ENCODE results near the gene YWHAG. TPM values are rescaled to one million over a fixed set of nuclear protein-coding genes. Genes with fewer than 3 reads are reported as not detected.

YWHAG gene
- total and polyA plus RNA-seq, 9 of the 15 experiments (the other 6 are each of a cell fraction or from before 2014, with no cell fraction given), result 30.4 to 246 (median 94.5) TPM

GRCh38 chr7:76372984-76373833 lies 14.4 kb upstream of the YWHAG start (continued):
- TF ChIP-seq SIN3B (IDR thresholded peaks at IDR 0.05; ENCODE audit: low read depth) (0 out of 2 replicates have a peak, but pooled peaks have one; percentile 34), VEZF1 (CRISPR knock-in tag; IDR thresholded peaks at IDR 0.05) (peak; percentile 79), TAF1 (IDR thresholded peaks at IDR 0.05; ENCODE audit: control insufficient read depth, extremely low read depth, insufficient read depth, low read length, severe bottlenecking) (peak; percentile 72), PRDM10 (IDR thresholded peaks at IDR 0.05; ENCODE audit: partially characterized antibody) (peak; percentile 71), CBX8 (IDR thresholded peaks at IDR 0.05; ENCODE audit: borderline replicate concordance, extremely low read depth, low read depth, low read length, poor library complexity, severe bottlenecking) (no peak), KAT7 (CRISPR knock-in tag; IDR thresholded peaks at IDR 0.05; ENCODE audit: borderline replicate concordance) (peak; percentile 42; the same call in 1 of the 2 replicates), ZFP36 (IDR thresholded peaks at IDR 0.05; ENCODE audit: low read depth, low read length, partially characterized antibody) (peak; percentile 44), MAFK (IDR thresholded peaks at IDR 0.05; ENCODE audit: low read length) (peak; percentile 94), NR2C1 (IDR thresholded peaks at IDR 0.05) (peak; percentile 29; the same call in 1 of the 2 replicates), NR2C1 (tag; IDR thresholded peaks at IDR 0.05) (0 out of 2 replicates have a peak, but pooled peaks have one; percentile 41), ELK3 (CRISPR knock-in tag; IDR thresholded peaks at IDR 0.05) (no peak), MBD2 (IDR thresholded peaks at IDR 0.05; ENCODE audit: borderline replicate concordance, low read depth) (no peak), ASH1L (IDR thresholded peaks at IDR 0.05; ENCODE audit: borderline replicate concordance, low read depth, partially characterized antibody) (peak; percentile 20), ZBTB7A (IDR thresholded peaks at IDR 0.05; ENCODE audit: borderline replicate concordance, control insufficient read depth, low read depth, low read length) (peak; percentile 76; the same call in 1 of the 2 replicates), ZNF398 (CRISPR knock-in tag; IDR thresholded peaks at IDR 0.05) (no peak), SMARCA5 (IDR thresholded peaks at IDR 0.05) (peak; percentile 89), RAD21 (CRISPR knock-in tag; conservative IDR thresholded peaks at IDR 0.05 in 1 of 2, IDR thresholded peaks at IDR 0.05 in 1 of 2) (0 out of 4 replicates have a peak, but pooled peaks of 1 of the 2 experiments have one; percentile 14)
